NCI-H2196 treated with DMSO at 0.1 percent for 48 hours (cell line): ENCODE results near the gene KRTAP4-5.
"Not testable (repeated sequence)": the region's sequence is repeated elsewhere in the genome, so short reads cannot be mapped to it uniquely, and the experiment has no call there.

Experiments
- DNase-seq: peaks from one replicate; lab custom pipeline; 2025; ENCODE audit not compliant: unreplicated experiment; lab: John Stamatoyannopoulos, UW

KRTAP4-5 gene

DNA sequence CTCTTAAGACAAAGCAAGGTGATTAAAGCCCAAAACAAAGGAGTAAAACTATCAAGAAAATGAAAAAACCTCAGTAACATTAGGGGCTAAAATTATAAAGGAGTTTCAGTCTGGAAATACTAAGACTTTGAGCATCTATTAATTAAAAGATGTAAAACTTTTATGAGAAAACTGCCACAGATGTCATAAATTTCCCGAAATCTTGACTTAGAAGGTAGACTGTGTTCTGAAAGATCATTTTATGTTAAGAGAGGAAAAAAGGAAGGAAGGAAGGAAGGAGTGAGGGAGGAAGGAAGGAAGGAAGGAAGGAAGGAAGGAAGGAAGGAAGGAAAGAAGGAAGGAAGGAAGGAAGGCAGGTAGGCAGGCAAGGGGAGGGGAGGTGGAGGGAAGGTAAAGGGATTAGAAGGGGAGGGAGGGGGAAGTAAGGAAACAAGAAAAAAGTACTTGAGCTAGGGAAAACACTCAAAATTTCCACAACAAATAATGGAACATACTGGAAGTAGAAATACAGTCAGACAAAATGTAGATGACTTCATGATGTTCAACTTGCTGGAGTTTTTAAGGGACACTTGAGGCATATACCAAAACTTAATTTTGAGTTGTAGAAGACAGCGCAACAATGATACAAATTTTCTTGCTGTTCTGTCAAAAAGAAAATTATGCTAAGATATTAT is 2.0 kb downstream of the KRTAP4-5 start:
- no peak for DNase-seq

DNA sequence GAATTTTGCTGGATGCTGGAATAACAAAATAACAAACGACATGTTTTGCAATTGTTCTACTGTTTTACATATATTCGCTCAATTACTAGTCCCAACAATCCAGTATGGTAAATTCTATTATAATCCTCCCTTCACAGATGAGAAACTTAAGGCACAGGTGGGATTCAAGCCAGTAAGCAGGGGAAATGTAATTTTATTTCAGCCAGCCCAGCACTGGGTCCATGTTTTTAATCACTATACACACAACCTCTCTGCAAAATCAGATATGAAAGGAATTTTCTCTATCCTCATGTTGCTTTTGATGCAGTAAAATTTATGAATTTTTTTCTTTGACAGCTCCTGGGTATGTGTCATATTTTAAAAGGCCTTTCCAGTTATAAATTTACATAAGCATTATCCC is 4.4 kb downstream of the KRTAP4-5 start:
- no peak for DNase-seq

DNA sequence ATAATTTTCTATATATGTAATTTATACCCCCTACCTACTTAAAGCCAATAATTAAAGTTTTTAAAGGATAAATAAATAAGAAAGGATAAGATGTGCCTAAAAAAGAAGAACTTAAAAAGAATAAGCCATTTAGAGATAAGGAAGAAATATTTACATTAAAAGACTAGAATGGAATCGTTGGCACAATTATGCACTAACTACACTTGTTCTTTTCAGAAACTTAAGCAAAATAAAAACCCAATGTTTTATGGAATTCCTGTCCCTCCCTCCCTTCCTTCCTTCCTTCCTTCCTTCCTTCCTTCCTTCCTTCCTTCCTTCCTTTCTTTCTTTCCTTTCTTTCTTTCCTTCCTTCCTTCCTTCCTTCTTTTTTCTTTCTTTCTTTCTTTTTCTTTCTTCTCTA is 4.8 kb downstream of the KRTAP4-5 start:
- no peak for DNase-seq

DNA sequence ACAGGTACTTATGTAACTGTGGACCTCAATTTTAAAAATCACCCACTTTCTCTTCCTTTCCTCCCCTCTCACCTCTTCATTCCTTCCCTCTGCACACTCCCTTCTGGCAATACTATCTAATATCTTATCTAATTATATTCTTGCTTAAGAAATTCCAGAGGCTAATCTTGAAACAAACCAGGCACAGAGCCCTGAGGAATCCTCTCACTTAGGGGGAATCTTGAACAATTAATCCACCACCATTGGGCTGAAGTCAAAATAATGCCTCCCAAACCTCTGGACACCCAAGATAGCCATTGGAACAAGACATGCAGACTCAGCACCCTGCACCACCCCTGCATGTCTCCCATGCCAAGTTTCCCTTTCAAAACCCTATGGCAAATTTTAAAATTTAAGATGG is 8.3 kb downstream of the KRTAP4-5 start:
- no peak for DNase-seq

DNA sequence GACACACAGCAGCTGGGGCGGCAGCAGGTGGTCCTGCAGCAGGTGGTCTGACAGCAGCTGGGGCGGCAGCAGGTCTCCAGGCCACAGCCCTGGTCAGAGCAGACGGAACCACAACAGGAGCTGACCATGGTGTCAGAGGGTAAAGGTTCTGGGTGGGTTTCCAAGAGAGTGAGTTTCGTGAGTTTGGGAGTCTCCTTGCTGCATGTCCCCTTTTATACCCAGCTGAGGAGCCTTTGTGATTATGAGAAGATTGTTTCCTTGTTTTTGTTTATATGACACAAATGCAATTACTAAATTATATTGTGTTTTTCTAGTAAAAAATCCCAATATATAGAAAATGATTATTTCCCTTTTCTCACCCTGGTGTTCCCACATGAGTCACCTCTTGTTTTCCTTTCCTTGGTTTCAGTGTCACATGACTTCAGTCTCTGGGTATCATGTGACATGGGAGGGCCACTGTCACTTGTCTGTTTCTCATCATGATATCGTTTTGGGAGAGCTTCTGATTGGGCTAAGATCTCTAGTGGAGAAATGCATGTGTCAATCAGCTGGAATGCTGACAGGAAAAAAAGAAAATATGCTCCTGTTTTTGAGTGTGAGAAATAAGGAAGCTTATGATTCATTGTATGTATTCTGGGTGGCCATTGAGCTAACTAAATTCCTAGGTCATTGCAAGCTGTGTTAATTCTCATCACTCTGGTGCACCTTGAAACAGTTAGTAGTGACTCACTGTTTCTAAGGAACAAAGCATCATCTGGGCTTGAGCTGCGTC is 9.1 kb downstream of the KRTAP4-5 start, which contains the start of gene KRTAP4-6:
TSS of gene KRTAP4-6 (minus strand) at position 185 of the 772 bp plus-strand sequence. CDS start at position 128, 57 bp downstream.
- no peak for DNase-seq

DNA sequence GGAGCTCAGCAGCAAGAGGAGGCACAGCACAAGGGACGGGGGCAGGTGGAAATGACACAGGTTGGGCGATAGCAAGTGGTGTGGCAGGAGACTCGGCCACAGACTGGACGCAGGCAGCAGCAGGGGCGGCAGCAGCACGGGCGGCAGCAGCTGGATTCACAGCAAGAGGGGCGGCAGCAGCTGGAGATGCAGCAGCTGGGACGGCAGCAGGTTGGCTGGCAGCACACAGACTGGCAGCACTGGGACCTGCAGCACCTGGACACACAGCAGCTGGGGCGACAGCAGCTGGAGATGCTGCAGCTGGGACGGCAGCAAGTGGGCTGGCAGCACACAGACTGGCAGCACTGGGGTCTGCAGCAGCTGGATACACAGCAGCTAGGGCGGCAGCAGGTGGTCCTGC is 9.8 kb downstream of the KRTAP4-5 start:
- DNase-seq = not testable (repeated sequence)

DNA sequence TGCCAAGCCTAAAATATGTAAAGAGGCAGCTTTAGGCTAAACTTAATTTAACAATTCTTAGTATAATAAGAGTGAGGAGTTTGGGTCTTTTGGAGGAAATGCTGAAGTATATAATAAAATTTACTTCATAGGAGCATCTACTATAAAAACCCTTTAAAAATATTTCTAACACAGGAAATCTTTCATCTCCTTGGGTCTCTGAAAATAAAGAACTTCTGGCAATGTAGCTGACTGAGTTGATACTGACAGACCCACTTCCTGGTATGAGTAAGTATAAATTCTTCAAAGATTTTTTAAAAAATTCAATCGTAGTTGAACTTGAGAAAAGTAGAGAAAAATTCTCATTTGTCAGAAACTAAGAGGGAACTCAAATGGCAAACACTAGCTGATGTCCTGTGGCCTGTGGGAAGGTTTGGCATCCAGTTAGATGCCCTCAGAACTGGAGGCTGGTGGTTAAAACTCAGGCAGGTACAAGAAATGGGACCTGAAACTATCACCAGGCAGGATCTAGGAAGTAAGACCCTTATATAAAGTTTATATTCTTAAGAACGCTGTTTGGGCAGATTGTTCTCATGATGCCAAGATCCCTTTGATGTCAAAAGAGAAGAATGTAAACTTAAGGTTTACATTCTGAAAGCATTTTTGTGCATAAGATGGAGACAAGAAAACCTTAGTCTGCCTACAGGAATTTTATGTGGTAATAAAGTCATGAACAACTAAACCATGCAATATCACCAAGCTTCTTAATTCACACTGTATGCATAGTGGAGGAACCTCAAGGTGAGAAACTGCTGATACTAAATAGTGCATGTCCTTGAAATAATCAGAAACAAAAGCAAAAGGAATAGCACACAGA is 15.5 kb downstream of the KRTAP4-5 start:
- no peak for DNase-seq

DNA sequence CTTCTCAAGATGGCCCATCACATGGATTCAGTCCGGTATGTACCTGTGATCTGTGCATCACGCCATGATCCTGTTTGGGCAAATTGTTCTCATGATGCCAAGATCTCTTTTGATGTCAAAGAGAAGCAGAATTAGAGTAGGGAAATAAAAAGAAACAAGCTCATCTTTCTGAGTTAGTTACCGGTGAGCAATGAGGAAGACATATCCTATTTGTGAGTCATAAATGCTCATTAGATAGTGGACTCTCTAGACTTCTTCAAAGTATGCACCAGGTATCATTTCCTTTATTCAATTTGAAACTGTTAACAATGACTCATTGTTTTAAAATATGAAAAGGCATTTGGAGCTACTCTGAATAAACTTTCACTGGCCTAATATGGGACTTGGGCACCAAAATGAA is 17.6 kb downstream of the KRTAP4-5 start:
- no peak for DNase-seq

DNA sequence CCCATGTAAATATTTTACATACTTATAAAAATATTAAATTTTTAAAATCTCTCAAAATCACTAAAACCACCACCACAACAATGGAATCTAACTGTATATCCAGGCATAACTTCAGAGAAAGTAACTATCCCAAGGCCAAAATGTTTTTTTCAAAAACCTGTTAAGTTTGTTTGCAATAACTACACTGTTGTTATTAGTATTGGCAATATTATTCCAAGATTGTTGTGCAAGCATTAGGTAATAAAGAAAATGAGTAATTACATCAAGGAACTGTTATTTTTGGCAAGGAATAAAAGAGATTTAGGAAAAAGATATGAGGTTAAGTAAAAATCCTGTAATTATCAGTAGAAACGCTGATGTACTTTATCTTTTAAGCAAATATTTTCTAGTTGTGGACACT is 22.3 kb downstream of the KRTAP4-5 start:
- no peak for DNase-seq

DNA sequence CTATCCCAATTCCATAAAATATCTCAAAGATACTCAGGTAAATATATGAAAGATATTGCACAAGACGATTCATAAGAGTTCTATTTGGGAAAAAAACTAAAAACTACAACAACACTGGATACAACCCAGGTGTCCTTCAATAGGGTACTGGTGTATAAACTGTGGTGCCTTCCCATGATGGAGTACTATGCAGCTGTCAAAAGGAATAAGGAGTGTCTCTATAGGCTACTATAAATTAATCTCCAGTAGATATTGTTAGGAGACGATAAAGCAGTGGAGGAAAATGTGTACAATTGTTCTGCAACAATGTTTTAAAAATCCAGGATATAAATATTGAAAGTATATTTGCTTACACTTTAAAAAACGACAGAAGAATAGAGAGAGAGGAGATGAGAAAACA is 23.2 kb downstream of the KRTAP4-5 start:
- DNase-seq = no peak

DNA sequence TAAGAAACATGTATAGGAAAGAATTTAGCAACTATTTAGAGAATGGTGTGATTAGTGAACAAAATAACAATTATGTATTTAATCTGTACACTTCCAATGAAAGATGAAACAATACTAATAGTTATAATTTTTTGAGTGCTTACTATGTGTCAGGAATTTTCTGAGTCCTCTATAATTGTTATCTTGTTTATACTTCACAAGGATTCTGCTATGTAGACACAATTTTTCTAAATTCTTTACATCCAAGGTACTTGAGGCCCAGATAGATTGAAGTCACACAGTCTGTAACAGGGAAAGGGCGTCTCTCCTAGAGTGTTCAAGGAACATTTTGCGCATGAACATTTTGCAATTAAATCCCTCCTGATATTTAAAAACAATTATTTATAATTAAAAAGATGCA is 24.6 kb downstream of the KRTAP4-5 start:
- no peak for DNase-seq

DNA sequence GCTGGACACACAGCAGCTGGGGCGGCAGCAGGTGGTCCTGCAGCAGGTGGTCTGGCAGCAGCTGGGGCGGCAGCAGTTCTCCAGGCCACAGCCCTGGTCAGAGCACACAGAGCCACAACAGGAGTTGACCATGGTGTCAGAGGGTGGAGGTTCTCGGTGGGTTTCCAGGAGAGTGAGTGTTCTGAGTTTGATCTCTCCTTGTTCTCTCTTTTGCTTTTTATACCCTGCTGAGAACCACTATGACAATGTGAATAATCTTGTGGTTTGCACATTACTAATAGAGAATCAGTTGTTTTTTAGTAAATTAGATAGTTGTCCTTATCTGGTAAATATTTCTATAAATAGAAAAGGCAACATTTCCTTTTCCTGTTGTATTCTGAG is 25.6 kb downstream of the KRTAP4-5 start, which contains the start of gene KRTAP4-12:
TSS of gene KRTAP4-12 (minus strand) at position 192 of the 381 bp plus-strand sequence. CDS start at position 132, 60 bp downstream.
- not testable (repeated sequence) for DNase-seq

DNA sequence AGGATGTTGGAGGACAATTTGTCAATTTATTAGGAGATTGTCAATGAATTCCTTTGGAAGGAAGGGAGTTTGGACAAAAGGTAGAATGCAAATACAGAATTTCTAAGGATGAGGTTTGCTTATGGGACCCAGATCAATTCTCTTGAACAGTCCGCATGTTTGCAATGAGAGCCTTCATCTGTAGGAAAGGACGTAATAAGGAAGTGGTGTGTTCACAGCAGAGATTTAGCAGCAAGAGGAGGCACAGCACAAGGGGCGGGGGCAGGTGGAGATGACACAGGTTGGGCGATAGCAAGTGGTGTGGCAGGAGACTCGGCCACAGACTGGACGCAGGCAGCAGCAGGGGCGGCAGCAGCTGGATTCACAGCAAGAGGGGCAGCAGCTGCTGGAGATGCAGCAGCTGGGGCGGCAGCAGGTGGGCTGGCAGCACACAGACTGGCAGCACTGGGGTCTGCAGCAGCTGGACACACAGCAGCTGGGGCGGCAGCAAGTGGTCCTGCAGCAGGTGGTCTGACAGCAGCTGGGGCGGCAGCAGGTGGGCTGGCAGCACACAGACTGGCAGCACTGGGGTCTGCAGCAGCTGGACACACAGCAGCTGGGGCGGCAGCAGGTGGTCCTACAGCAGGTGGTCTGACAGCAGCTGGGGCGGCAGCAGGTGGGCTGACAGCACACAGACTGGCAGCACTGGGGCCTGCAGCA is 26.2 kb downstream of the KRTAP4-5 start:
- not testable (repeated sequence) for DNase-seq

DNA sequence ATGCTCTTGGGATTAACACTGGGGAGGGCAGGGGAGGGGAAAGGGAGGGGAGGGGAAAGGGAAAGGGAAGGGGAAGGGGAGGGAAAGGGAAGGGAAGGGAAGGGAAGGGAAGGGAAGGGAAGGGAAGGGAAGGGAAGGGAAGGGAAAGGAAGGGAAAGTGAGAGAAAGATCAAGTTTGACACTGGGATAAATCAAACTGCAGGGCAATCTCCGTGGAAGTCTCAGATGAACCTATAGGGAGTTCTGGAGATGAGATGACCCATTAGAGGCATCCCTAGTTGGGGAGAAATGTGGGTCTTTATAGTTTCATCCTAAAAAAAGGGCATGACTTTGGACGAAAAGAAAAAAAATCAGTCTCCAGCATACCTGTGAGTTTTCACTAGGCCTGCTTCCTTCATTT is 27.9 kb downstream of the KRTAP4-5 start:
- DNase-seq = no peak

DNA sequence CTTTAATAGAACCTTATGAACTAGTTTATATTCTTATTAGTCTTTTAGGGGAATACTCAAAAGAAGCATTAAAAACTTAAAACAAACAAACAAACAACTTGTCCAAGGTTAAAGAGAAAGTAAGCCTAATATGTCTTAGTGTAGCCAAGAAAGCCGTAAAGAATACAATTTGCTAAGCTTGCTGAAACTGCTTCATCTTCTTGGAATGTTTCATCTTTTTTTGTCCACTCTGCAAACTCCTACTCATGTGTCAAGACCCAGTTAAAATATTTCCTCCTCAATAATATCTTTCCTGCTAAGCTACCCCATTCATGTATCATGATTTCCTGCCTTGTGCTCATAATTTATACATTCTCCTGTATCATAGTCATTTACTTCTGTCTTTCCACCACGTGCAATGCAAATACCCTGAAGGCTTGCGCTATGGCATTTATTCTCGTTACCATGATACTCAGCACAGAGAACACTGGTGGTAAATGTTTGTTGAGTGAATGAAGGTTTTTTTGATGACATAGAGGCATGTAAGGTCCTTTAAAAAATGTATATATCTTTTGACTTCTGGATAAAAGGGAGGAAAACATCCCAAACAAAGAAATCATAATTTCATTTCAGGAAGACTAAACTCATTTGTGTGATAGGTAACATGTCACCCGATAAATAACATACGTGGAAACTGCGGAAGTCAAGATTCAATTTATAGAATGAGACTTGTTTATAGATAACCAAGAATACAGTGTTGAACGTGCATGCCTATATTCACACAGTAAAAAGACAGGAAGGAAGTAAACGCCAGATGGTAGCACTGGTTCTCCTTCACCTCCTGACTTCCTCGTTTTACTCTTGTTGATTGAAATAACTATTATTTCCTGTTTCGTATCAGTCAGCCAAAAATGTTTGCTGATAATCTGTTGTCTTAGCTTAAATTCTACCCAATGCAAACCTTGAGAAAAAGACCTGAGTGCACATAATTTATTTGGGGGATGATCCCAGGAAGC is 29.6 kb downstream of the KRTAP4-5 start:
- not testable (repeated sequence) for DNase-seq

DNA sequence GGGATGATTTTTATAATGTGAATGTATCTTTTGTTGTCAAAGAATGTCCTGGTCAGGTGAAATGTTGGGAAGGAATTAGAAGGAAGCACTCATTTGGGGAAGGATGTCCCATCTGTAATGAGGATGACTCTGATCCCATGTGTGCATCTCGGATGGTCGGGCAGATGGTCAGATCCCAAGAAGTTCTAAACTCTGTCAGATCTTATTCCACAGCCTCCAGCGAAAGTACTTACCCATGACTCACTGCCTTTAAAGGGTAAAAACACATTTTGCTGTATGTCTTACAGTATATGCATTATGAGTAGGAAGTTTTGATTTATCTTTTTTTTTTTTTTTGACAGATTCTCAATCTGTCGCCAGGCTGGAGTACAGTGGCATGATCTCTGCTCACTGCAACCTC is 30.9 kb downstream of the KRTAP4-5 start:
- no peak for DNase-seq

DNA sequence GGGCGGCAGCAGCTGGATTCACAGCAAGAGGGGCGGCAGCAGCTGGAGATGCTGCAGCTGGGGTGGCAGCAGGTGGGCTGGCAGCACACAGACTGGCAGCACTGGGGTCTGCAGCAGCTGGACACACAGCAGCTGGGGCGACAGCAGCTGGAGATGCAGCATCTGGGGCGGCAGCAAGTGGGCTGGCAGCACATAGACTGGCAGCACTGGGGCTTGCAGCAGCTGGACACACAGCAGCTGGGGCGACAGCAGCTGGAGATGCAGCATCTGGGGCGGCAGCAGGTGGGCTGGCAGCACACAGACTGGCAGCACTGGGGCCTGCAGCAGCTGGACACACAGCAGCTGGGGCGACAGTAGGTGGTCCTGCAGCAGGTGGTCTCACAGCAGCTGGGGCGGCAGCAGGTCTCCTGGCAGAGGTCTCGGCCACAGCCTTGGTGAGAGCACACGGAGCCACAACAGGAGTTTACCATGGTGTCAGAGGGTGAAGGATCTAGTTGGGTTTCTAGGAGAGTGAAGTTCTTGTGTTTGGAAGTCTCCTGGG is 31.7 kb downstream of the KRTAP4-5 start, which contains the start of gene KRTAP4-11:
TSS of gene KRTAP4-11 (minus strand) at position 528 of the 541 bp plus-strand sequence. CDS start at position 470, 58 bp downstream.
- DNase-seq = not testable (repeated sequence)

DNA sequence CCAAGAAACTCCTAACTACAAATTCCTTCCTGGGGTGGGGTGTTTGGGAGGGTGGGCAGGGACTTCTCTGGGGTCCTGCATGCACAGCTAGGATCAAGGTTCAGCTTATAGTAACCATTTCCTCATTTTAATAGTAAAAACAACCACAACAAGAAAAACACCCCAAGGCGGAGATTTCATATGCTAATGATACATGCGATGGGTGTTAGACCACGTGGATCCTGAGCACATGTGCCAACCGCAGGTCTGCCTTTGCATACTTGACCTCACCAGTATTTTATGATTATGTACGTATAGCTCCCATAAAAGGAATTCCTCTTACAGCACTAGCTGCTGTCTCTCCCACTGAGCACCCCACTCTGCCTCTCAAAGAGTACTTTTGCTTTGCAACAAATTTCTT is 33.3 kb downstream of the KRTAP4-5 start:
- DNase-seq = no peak
